ENCODE results near the gene VAMP4. TPM values are rescaled to one million over a fixed set of nuclear protein-coding genes. Genes with fewer than 3 reads are reported as not detected.

The VAMP4 gene
- total RNA-seq, 1 donor, result 7.3 TPM

DNA sequence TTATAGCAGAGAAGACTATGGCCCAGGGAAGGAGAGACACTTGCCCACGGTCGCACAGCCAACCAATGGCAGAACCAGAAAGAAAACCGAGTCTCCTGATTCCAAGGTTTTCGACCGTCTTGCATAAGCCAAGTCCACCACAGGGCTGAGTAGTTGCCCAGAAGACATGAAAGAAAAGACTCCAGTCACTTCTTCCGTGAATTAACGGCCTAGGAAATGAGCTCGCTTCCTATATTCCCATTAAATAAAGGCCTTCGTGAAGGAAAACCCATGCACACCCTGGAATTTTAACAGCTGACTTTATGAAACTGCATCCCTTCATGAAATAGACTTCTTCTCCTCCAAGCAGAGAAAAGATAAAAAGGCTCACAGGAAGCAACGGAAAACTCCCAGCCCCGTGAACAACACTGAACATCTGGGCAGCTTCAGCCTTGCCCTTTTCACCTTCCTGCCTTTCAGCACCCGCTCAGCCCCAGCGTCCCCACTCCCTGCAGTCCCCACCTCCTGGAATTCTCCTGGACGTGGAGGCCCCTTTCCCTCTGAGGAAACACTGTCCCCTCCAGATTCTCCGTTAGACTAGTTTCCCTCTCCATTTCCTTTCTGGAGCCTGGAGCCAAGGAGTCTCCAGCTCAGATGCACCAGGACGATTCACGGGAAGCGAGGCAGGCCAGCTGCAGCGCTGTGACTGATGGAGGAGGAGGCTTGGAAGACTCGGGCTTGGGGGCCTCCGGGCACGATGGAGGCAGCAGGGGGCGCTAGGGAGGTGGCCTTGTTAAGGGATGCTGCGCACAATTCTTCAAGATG, 86.7 kb downstream of the VAMP4 start:
- DNase-seq (ENCODE audit: low read depth), result peak; percentile 56

DNA sequence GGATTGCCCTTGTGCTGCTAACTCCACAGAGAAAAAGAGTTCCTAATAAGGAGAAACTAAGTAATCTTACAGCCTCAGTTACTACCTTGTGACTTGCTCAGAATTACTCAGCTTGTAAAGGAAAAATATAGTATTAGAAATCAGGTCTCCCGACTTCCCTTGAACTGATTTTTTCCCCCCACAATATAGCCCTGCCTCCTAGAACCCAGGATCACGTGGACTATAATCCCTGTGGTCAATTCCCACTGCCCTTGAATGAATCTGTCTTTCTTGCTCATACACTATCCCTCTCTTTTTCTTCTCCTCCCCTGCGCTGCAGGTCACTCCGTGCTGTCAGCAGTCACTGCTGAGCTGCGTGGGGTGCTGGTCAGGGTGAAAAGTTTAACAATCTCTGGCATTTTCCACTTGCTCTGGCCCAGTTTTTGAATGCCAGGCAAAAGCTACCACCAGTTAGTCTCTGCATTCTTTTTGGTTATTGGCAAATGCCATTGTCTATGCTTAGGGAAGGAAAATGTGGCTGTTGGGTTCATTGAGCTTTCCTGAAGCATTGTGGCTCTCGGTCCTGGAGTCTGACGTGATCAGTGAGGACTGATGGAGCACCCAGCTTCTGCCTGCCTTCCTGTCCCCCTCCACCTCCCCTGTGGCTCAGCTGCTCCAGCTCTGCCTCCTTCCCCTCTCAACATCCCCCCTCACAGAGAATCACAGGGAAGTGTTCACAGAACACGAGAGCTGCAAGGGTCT, 87.5 kb downstream of the VAMP4 start:
- no peak overlapping the region for H3K4me3 ChIP-seq (ENCODE audit: low read depth, low read length)
- TF ChIP-seq, protein P1, sequence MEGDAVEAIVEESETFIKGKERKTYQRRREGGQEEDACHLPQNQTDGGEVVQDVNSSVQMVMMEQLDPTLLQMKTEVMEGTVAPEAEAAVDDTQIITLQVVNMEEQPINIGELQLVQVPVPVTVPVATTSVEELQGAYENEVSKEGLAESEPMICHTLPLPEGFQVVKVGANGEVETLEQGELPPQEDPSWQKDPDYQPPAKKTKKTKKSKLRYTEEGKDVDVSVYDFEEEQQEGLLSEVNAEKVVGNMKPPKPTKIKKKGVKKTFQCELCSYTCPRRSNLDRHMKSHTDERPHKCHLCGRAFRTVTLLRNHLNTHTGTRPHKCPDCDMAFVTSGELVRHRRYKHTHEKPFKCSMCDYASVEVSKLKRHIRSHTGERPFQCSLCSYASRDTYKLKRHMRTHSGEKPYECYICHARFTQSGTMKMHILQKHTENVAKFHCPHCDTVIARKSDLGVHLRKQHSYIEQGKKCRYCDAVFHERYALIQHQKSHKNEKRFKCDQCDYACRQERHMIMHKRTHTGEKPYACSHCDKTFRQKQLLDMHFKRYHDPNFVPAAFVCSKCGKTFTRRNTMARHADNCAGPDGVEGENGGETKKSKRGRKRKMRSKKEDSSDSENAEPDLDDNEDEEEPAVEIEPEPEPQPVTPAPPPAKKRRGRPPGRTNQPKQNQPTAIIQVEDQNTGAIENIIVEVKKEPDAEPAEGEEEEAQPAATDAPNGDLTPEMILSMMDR (IDR thresholded peaks at IDR 0.05; ENCODE audit: insufficient read depth, low read depth, low read length), result no peak
- DNase-seq (ENCODE audit: low read depth), result peak; percentile 20

More for the DNA sequence above, 86.7 kb downstream of the VAMP4 start:
- TF ChIP-seq, protein P1 (IDR thresholded peaks at IDR 0.05; ENCODE audit: insufficient read depth, low read depth, low read length), result peak; percentile 66
- H3K4me3 ChIP-seq (ENCODE audit: low read depth, low read length), result peak overlapping the region; percentile 12

DNA sequence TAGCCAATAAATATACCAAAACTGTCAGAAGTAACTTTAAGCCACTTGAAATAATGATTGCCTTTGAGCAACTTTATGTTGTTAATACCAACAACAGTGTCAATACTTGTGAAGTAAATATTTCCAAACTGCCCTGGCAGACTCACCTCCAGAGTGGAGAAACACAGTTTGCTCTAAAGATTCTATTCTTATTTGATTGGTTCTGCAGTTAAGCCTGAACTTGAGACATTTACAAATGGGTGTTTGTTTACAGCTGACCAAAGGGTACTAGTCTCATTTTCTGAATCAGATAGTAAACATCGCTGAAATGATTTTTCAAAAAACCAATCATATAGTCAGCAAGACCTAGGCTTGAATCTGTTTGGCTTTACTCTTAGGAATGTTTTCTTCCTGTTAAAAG, 88.1 kb downstream of the VAMP4 start:
- TF ChIP-seq, protein P1 (IDR thresholded peaks at IDR 0.05; ENCODE audit: insufficient read depth, low read depth, low read length), result no peak
- DNase-seq (ENCODE audit: low read depth), result peak; percentile 21
- no peak overlapping the region for H3K4me3 ChIP-seq (ENCODE audit: low read depth, low read length)

DNA sequence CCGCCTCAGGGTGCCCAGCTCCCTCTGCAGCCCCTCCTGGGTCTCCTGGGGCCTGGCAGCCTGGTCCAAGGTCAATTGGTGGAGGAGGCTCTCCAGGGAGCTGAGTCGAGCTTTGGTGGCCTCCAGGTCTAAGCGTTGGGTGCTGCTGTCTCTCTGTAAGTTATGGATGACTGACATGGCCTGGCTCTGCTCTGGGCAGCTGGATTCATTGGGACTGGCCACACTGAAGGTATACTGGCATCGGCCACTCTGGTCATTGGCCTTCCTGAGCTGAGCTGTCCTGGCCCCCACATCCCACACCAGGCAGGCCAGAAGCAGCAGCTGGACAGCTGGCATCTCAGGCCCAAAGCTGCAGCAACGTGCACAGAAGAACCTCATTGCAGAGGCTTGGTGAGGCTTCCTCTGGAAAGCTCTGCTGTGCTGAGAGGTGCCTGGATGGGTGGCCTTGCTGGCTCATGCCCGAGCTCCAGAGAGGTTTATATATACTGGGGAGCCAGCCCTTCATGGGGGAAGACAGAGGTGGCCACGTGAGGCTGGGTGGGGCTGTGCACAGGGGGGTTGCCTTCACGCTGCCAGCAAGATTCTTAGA, 89.5 kb downstream of the VAMP4 start, which contains the start of gene MYOC:
Gene MYOC (minus strand): TSS at position 455 of the 589 bp plus-strand sequence. CDS start 77 bp downstream, at position 378.
- no peak within 1 kb of the TSS for H3K4me3 ChIP-seq (ENCODE audit: low read depth, low read length)
- TF ChIP-seq, protein P1 (IDR thresholded peaks at IDR 0.05; ENCODE audit: insufficient read depth, low read depth, low read length), result no peak
- DNase-seq (ENCODE audit: low read depth), result no peak

Small RNA genes lying within 50 kb of the gene (small RNA-seq; reads per million reads assigned to genes)
- not detected for gene RF00601

Other genes with a start within 250 kb of the VAMP4 start
- gene MYOCOS, start 119.8 kb downstream of the VAMP4 start, total RNA-seq, result under 0.01 TPM in 1 of 2 replicates, not detected in the other
- gene MYOC, start 89.4 kb downstream of the VAMP4 start, total RNA-seq, result not detected in 2 replicates
- gene METTL13, start 39.6 kb upstream of the VAMP4 start, total RNA-seq, result 11.9 and 13.0 TPM in 2 replicates
- gene DNM3, start 99.4 kb upstream of the VAMP4 start, total RNA-seq, result 1.9 and 2.2 TPM in 2 replicates